Naive thymus-derived CD4-positive, alpha-beta T cell (primary cell): ENCODE data around the gene PDE8B. TPM values are rescaled to one million over a fixed set of nuclear protein-coding genes. Genes with fewer than 3 reads are reported as not detected.

ENCODE experiments used
- ATAC-seq: fragments of 150-1000 bp; cut with Tn5 transposase; 2 replicates; pipeline ENCODE4 v1.10.0; 2021; ENCODE audit warnings: mild to moderate bottlenecking, moderate library complexity
- CTCF ChIA-PET: fragments of 350-600 bp; sonication (Branson Sonifier 250); formaldehyde crosslinking; loops from one replicate; lab custom pipeline; 2021; ENCODE audit warnings: antibody characterized with exemption; lab: Charles Lee
- POLR2A ChIA-PET: fragments of 350-600 bp; sonication (Branson Sonifier 250); formaldehyde crosslinking; loops from one replicate; lab custom pipeline; 2021; ENCODE audit warnings: antibody characterized with exemption, inconsistent platforms; lab: Charles Lee
- DNase-seq, 9 donors: peaks; one replicate each; pipeline versions ENCODE4 v3.0.0 to v3.0.0-alpha.2; 2020 to 2022; ENCODE audit warnings: mixed read lengths in 1 of 9
- H3K27ac ChIP-seq: one replicate; pipeline ENCODE4 v1.7.0; 2013; ENCODE audit warnings: mild to moderate bottlenecking, low read depth, low read length, moderate library complexity
- H3K27me3 ChIP-seq, 2 donors: one replicate each; pipeline ENCODE4 v1.7.0; 2013; ENCODE audit warnings: low read length in 2 of 2, mild to moderate bottlenecking in 2 of 2, moderate library complexity in 2 of 2; ENCODE audit not compliant: control insufficient read depth in 2 of 2, insufficient read depth in 2 of 2
- H3K36me3 ChIP-seq, 3 experiments: 1 replicate in 2 of 3; 2 replicates in 1 of 3; pipeline ENCODE4 v1.7.0; 2013; ENCODE audit warnings: low read length in 3 of 3, mild to moderate bottlenecking in 3 of 3, moderate library complexity in 1 of 3; ENCODE audit not compliant: insufficient read depth in 3 of 3, control insufficient read depth in 2 of 3
- H3K4me1 ChIP-seq, 2 donors: one replicate each; pipeline ENCODE4 v1.7.0; 2013; ENCODE audit warnings: low read length in 2 of 2, mild to moderate bottlenecking in 2 of 2, moderate library complexity in 1 of 2; ENCODE audit not compliant: control insufficient read depth in 2 of 2, insufficient read depth in 2 of 2
- H3K4me3 ChIP-seq: 2 replicates; pipeline ENCODE4 v1.7.0; 2013; ENCODE audit warnings: mild to moderate bottlenecking, low read length
- H3K9me3 ChIP-seq, 3 experiments: 1 replicate in 2 of 3; 2 replicates in 1 of 3; pipeline ENCODE4 v1.7.0; 2013; ENCODE audit warnings: low read length in 3 of 3; ENCODE audit not compliant: control insufficient read depth in 2 of 3
- H3K27ac Mint-ChIP-seq, 9 donors: one replicate each; pipeline ENCODE4 v1.8.0; 2020 to 2022; ENCODE audit warnings: mixed read lengths in 9 of 9, mild to moderate bottlenecking in 8 of 9, moderate library complexity in 5 of 9, inconsistent platforms in 2 of 9
- H3K27me3 Mint-ChIP-seq, 5 donors: one replicate each; pipeline ENCODE4 v1.8.0; 2021 to 2022; ENCODE audit warnings: mixed read lengths in 5 of 5, mild to moderate bottlenecking in 1 of 5
- H3K36me3 Mint-ChIP-seq, 5 donors: one replicate each; pipeline ENCODE4 v1.8.0; 2020 to 2022; ENCODE audit warnings: mixed read lengths in 5 of 5, mild to moderate bottlenecking in 3 of 5, inconsistent platforms in 1 of 5
- H3K4me1 Mint-ChIP-seq, 7 donors: one replicate each; pipeline ENCODE4 v1.8.0; 2020 to 2022; ENCODE audit warnings: mixed read lengths in 7 of 7, mild to moderate bottlenecking in 3 of 7, inconsistent platforms in 1 of 7
- H3K4me3 Mint-ChIP-seq, 10 donors: one replicate each; pipeline ENCODE4 v1.8.0; 2020 to 2022; ENCODE audit warnings: mild to moderate bottlenecking in 10 of 10, mixed read lengths in 10 of 10, moderate library complexity in 6 of 10, inconsistent platforms in 2 of 10
- H3K9me3 Mint-ChIP-seq, 11 donors: one replicate each; pipeline ENCODE4 v1.8.0; 2020 to 2022; ENCODE audit warnings: mixed read lengths in 11 of 11, mild to moderate bottlenecking in 4 of 11, inconsistent platforms in 1 of 11, moderate library complexity in 1 of 11
- intact Hi-C, 2 donors: fragments of 100-400 bp; cut with micrococcal nuclease; formaldehyde crosslinking; loops; one replicate each; pipeline ENCODE4 v1.15.1; 2023
- polyA plus RNA-seq, 2 donors: library from polyadenylated mRNA; unstranded; fragments of 300-500 nt; fragmentation: Illumina TruSeq; gene quantifications; one replicate each; pipeline ENCODE4 v1.2.3, GENCODE V29; 2021
- total RNA-seq, 6 experiments: library from RNA in 5 of 6; stranded (reverse) in 5 of 6; gene quantifications; 1 replicate in 5 of 6; 2 replicates in 1 of 6; pipeline ENCODE4 v1.2.3 and lab custom pipeline; 2021 to 2026

The PDE8B gene
- total and polyA plus RNA-seq, 7 experiments from 2014 or later, result 0.02 to 1.2 TPM; not detected in 5

GRCh38 chr5:77229887-77230286 is 19.4 kb downstream of the PDE8B start:
- H3K4me3 ChIP-seq, result no peak overlapping the region
- intact Hi-C loops, result loop anchor here in 1 of 2 donors (10.0 kb wide), 1 partner anchor 265 kb away; the partner anchor contains the start of gene WDR41
- Mint-ChIP-seq H3K27me3 (peaks cover 0 to 16% (median 9%) of the 10 kb centered on the region in 5 donors), H3K27ac (no peak overlapping the region), H3K36me3 (no peaks in the 10 kb centered on the region), H3K9me3 (peaks cover 0 to 6% (median 0%) of the 10 kb centered on the region in 11 donors), H3K4me3 (no peak overlapping the region), H3K4me1 (peaks cover 0 to 7% (median 0%) of the 10 kb centered on the region in 7 donors)
- no peak for ATAC-seq
- H3K9me3 ChIP-seq, result no peaks in the 10 kb centered on the region
- H3K27ac ChIP-seq, result no peak overlapping the region
- no peaks in the 10 kb centered on the region for H3K36me3 ChIP-seq
- no peaks in the 10 kb centered on the region for H3K4me1 ChIP-seq
- CTCF ChIA-PET, result no interaction called here
- no peak for DNase-seq
- POLR2A ChIA-PET, result no interaction called here
- no peaks in the 10 kb centered on the region for H3K27me3 ChIP-seq

GRCh38 chr5:77230727-77231470 is 20.4 kb downstream of the PDE8B start:
- Histone ChIP-seq H3K4me3 (no peak overlapping the region), H3K27ac (no peak overlapping the region), H3K9me3 (no peaks in the 10 kb centered on the region), H3K36me3 (no peaks in the 10 kb centered on the region), H3K4me1 (no peaks in the 10 kb centered on the region), H3K27me3 (no peaks in the 10 kb centered on the region)
- Mint-ChIP-seq H3K4me3 (no peak overlapping the region), H3K9me3 (peaks cover 0 to 6% (median 0%) of the 10 kb centered on the region in 11 donors), H3K27ac (no peak overlapping the region), H3K27me3 (peaks cover 2 to 16% (median 10%) of the 10 kb centered on the region in 5 donors), H3K4me1 (peaks cover 0 to 7% (median 0%) of the 10 kb centered on the region in 7 donors), H3K36me3 (no peaks in the 10 kb centered on the region)
- peak in 1 of 9 donors; percentile 12 for DNase-seq
- ChIA-PET CTCF (no interaction called here), POLR2A (no interaction called here)
- ATAC-seq, result no peak
- intact Hi-C loops, result loop anchor here in 1 of 2 donors (10.0 kb wide), 1 partner anchor 264 kb away; the partner anchor contains the start of gene WDR41

- Mint-ChIP-seq H3K27me3 (peaks cover 5 to 18% (median 12%) of the 10 kb centered on the region in 5 donors), H3K4me1 (peaks cover 0 to 7% (median 0%) of the 10 kb centered on the region in 7 donors), H3K4me3 (no peak overlapping the region), H3K36me3 (no peaks in the 10 kb centered on the region), H3K9me3 (peaks cover 0 to 6% (median 0%) of the 10 kb centered on the region in 11 donors), H3K27ac (no peak overlapping the region)
- H3K27ac ChIP-seq, result no peak overlapping the region
- H3K9me3 ChIP-seq, result no peaks in the 10 kb centered on the region
- H3K4me3 ChIP-seq, result no peak overlapping the region
- CTCF ChIA-PET, result no interaction called here
- ATAC-seq (peak; percentile 16), DNase-seq (no peak)
- no peaks in the 10 kb centered on the region for H3K27me3 ChIP-seq
- no peaks in the 10 kb centered on the region for H3K4me1 ChIP-seq
- no peaks in the 10 kb centered on the region for H3K36me3 ChIP-seq
- intact Hi-C loops, result loop anchor here in 1 of 2 donors (10.0 kb wide), 1 partner anchor 263 kb away; the partner anchor contains the start of gene WDR41
- POLR2A ChIA-PET, result no interaction called here
These were observed 21.1 kb downstream of the PDE8B start for GRCh38 chr5:77231471-77232138.

GRCh38 chr5:77232574-77233358 is 22.3 kb downstream of the PDE8B start:
- H3K4me1 ChIP-seq, result no peaks in the 10 kb centered on the region
- Mint-ChIP-seq H3K27ac (no peak overlapping the region), H3K9me3 (peaks cover 0 to 6% (median 0%) of the 10 kb centered on the region in 11 donors), H3K4me3 (no peak overlapping the region), H3K4me1 (peaks cover 0 to 7% (median 0%) of the 10 kb centered on the region in 7 donors), H3K36me3 (no peaks in the 10 kb centered on the region), H3K27me3 (peaks cover 5 to 18% (median 12%) of the 10 kb centered on the region in 5 donors)
- no peaks in the 10 kb centered on the region for H3K9me3 ChIP-seq
- DNase-seq (peak in 1 of 9 donors; percentile 27), ATAC-seq (peak; percentile 83)
- H3K4me3 ChIP-seq, result no peak overlapping the region
- ChIA-PET CTCF (interaction anchor here (0.6 kb wide), 1 partner anchor 179 kb away, joined by 3 read pairs; no protein-coding TSS in a partner anchor), POLR2A (no interaction called here)
- H3K27me3 ChIP-seq, result no peaks in the 10 kb centered on the region
- H3K27ac ChIP-seq, result no peak overlapping the region
- H3K36me3 ChIP-seq, result no peaks in the 10 kb centered on the region
- intact Hi-C loops, result loop anchor here in 1 of 2 donors (10.0 kb wide), 1 partner anchor 262 kb away; the partner anchor contains the start of gene WDR41

- H3K4me1 ChIP-seq, result no peaks in the 10 kb centered on the region
- no peak overlapping the region for H3K27ac ChIP-seq
- no peak overlapping the region for H3K27ac Mint-ChIP-seq
- H3K27me3 Mint-ChIP-seq, result peaks cover 8 to 35% (median 18%) of the 10 kb centered on the region in 5 donors
- H3K4me3 ChIP-seq, result no peak overlapping the region
- ATAC-seq (no peak), DNase-seq (no peak)
- POLR2A ChIA-PET, result no interaction called here
- H3K9me3 Mint-ChIP-seq, result no peaks in the 10 kb centered on the region
- H3K9me3 ChIP-seq, result no peaks in the 10 kb centered on the region
- no peaks in the 10 kb centered on the region for H3K36me3 Mint-ChIP-seq
- no peaks in the 10 kb centered on the region for H3K27me3 ChIP-seq
- peaks cover 0 to 4% (median 0%) of the 10 kb centered on the region in 7 donors for H3K4me1 Mint-ChIP-seq
- CTCF ChIA-PET, result no interaction called here
- no peaks in the 10 kb centered on the region for H3K36me3 ChIP-seq
- intact Hi-C loops, result loop anchor here in 1 of 2 donors (10.0 kb wide), 1 partner anchor 259 kb away; the partner anchor contains the start of gene WDR41
- H3K4me3 Mint-ChIP-seq, result no peak overlapping the region
These were observed 25.6 kb downstream of the PDE8B start for GRCh38 chr5:77235846-77236721.
